HL-60/S4 treated with phorbol 12-myristate 13-acetate at 8.2 ng/mL for 4 days and 3 days (cell line): Measurements from ENCODE around the gene SH3RF3.

ENCODE experiments used
- in situ Hi-C: fragments of 300-500 bp; cut with MboI; formaldehyde crosslinking; loops from 2 replicates; pipeline ENCODE4 v1.15.0; 2022; ENCODE audit warnings: low sequenced_read_pairs

Gene SH3RF3

GRCh38 chr2:109268916-109269315, 139.9 kb downstream of the SH3RF3 start:
- in situ Hi-C loops = loop anchor here (25.0 kb wide), 1 partner anchor 243 kb away; no protein-coding TSS in a partner anchor

DNA sequence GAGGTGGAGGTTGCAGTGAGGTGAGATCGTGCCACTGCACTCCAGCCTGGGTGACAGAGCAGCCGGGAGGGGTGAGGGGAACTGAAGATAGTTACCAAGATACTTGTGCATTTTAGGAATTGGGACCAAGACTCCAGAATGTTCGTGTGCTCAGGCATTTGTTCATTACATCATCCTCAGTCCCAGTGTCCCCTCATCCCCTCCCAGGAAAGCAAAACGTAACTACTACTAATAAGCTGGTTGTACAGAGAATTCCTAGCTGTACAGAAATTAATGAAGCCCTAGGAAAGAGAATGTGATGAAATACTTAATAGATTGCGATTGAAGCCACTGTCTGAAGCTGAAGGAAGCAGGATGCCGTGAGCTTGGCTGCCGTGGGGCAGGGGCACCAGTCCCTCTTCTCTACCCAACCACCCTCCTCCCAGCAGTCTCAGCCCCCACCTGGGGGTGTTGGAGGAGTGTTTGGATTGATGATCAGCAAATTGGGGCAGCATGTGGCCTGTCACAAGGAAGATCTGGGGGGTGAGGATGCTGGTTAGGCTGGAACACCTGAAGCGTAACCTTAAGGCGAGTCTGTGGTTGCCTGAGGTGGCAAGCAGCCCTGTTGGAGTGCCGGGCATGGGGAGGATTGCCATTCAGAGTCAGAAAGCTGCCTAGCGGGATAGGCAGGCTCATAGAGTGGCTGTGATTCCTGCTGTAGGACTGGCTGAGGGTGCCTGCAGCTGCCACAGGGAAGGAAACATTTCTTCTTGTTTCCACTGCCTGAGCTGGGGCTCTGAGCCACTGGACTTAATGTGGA, 140.9 kb downstream of the SH3RF3 start:
- in situ Hi-C loops = loop anchor here (25.0 kb wide), 1 partner anchor 242 kb away; no protein-coding TSS in a partner anchor

- in situ Hi-C loops = loop anchor here (25.0 kb wide), 1 partner anchor 242 kb away; no protein-coding TSS in a partner anchor
These were observed 141.7 kb downstream of the SH3RF3 start for GRCh38 chr2:109270505-109271312.

GRCh38 chr2:109271920-109272319, 142.9 kb downstream of the SH3RF3 start:
- in situ Hi-C loops = loop anchor here (25.0 kb wide), 1 partner anchor 240 kb away; no protein-coding TSS in a partner anchor

- in situ Hi-C loops = loop anchor here (25.0 kb wide), 1 partner anchor 240 kb away; no protein-coding TSS in a partner anchor
These were observed 143.5 kb downstream of the SH3RF3 start for GRCh38 chr2:109272461-109272860.

GRCh38 chr2:109275120-109276012, 146.4 kb downstream of the SH3RF3 start:
- in situ Hi-C loops = no loop called here

- in situ Hi-C loops = no loop called here
These were observed 148.4 kb downstream of the SH3RF3 start for GRCh38 chr2:109277406-109277805.

DNA sequence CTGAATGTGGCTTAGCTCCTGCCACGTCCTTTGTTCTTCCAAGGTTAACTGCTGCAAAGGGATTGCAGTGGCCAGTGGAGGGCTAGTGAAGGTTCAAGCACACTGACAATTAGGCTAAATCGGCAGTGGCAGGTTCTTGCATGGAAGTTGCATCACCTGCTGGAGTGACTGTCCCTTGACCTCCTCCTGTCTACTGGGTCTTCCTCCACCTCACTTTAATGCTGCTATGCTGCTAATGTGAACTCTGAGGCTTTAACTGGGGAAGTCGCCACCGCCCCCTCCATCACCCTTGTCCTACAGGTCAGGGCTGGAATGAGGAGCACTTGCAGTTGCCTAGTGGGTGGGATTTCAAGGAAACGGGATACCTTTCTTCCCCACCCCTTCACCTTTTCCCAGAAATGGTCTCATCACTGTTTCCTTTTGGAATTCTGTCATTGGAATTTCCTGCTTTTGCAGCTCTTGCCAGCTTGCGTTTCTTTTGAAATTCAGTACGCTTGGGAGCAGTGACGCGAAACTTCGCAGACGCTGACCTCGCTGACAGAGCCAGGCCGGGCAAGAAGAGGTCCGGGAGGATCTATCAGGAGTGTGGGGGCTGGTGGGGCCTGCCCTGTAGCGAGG, 150.3 kb downstream of the SH3RF3 start:
- in situ Hi-C loops = no loop called here

GRCh38 chr2:109280804-109281203, 151.8 kb downstream of the SH3RF3 start:
- in situ Hi-C loops = no loop called here

GRCh38 chr2:109282360-109282759, 153.4 kb downstream of the SH3RF3 start:
- in situ Hi-C loops = no loop called here

DNA sequence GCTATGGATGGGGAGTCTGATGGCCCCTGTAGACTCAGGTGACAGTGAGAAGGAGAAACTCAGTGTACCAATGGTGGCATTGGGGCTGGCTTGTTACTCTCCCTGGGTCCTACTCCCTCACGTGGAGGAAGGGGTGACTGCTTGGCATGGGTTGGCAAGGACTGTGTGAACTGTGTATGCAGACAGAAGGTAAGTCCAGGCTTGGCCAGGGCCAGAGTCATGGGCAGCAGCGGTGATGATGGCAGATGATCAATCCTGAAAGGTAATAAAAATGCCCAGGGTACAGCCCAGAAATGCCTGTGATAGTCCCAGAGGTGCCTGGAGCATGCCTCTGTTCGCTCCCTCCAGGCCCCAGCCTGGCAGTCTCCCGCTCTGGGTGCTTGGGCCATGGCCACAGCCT, 153.9 kb downstream of the SH3RF3 start:
- in situ Hi-C loops = no loop called here

GRCh38 chr2:109284826-109285225, 155.8 kb downstream of the SH3RF3 start:
- in situ Hi-C loops = no loop called here

DNA sequence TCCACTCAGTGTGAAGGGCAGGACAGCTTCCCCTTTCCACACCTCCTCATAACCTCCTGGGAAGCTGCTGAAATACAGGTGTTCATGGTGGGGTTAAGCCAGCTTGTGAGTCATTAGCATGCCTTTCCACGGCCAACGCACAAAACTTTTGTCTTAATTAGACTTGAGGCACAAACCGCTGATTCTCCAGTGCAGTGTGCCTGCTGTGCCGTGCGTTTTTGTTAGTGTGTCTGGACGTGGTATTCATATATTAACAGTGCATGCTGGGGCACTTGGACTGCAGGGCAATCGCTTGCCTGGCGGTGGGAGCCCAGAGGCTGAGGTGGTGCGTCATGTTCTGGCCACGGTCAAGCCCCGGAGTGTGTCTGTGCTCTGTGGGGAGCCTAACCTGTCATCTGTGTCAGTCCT, 156.2 kb downstream of the SH3RF3 start:
- in situ Hi-C loops = no loop called here

- in situ Hi-C loops = no loop called here
These were observed 158.4 kb downstream of the SH3RF3 start for GRCh38 chr2:109287413-109287812.

- in situ Hi-C loops = no loop called here
These were observed 158.8 kb downstream of the SH3RF3 start for GRCh38 chr2:109287838-109288237.

DNA sequence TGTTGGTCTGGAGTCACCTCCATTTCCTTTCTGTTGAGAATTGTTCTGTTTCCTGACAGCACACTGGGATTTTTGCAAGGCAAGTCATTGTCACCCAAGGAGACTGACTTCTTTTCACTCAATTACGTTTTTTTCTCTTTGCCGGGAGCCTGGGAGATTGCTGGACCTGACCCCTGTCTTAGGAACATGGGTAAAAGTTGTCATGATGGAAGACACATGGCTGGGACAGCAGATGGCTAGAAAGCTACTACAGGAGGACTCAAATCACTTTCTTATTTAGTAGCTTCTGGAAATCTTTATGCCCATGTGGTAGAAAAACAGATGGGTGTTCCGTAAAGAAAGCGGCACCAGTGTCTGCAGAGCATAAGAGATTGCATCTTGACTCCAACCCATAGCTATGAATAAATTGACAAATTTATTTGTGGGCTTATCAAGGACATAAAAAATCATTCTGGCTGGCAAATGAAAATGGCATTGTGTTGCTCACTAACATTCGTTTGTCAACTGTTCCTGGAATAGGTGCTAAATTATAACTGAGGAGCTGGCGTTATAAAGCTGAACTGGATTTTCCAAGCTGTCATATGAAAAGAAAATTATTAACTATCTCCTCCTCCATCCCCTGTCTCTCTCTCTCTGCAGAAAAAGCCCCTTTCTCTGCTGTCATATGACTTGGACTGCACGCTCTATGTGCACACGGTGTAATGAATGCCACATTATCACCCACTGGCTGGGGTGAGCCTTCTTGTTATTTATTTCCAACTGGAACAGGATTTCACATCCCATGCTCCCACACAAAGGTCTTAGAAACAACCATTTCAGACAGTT, 159.8 kb downstream of the SH3RF3 start:
- in situ Hi-C loops = no loop called here

DNA sequence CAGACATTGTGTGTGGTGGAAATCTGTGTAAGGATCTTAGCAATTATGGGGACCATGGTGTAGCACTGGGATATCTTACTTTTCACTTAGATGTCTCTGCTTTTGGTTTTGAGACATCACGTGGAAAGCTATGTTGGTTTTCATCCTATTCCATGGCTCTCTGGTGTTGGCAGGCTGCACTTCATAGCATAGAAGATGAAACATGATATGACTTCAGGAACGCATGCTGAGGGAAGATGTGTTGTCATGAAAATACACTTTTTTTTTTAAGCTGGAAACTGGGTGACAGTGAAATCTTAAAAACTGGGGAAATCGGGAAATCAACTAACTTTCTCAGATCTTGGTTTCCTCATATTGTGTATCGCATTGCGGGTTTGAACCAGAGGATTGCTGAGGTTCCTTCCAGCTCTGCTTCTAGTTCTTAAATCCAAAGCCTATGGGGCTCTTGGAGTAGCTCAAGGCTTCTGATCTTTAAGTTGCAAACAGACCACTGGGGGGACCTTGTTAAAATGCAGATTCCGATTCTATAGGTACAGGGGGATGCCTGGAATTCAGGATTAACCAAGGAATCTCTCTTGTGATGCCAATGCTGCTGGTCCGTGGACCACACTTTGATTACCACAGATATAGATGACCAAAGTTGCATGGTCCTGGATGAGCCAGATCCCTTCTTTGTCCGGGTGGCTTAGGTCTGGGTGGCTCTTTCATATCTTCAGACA, 160.7 kb downstream of the SH3RF3 start:
- in situ Hi-C loops = no loop called here

GRCh38 chr2:109290887-109291643, 162.1 kb downstream of the SH3RF3 start:
- in situ Hi-C loops = no loop called here
